ENCODE data around the gene CELF2. TPM values are rescaled to one million over a fixed set of nuclear protein-coding genes. Genes with fewer than 3 reads are reported as not detected.

CELF2 gene
- total RNA-seq, 1 donor from 2014 or later = 31.8 TPM

- Histone ChIP-seq H3K27ac (ENCODE audit: low read depth, low read length) (peak overlapping the region; percentile 41), H3K9me3 (ENCODE audit: control insufficient read depth in 3 of 3, low read length in 3 of 3) (no peaks in the 10 kb centered on the region), H3K4me3 (ENCODE audit: low read length in 3 of 3) (peak overlapping the region in 1 of 3 donors; percentile 17), H3K9ac (ENCODE audit: low read depth in 1 of 3, low read length in 3 of 3) (no peak overlapping the region), H3K36me3 (ENCODE audit: control insufficient read depth in 3 of 3, insufficient read depth in 3 of 3, low read length in 3 of 3) (no peaks in the 10 kb centered on the region), H3K4me1 (ENCODE audit: control insufficient read depth in 3 of 3, insufficient read depth in 3 of 3, low read length in 3 of 3) (peaks cover 18 to 34% (median 19%) of the 10 kb centered on the region in 3 donors), H3K27me3 (ENCODE audit: control insufficient read depth in 3 of 3, insufficient read depth in 3 of 3, low read length in 3 of 3) (no peaks in the 10 kb centered on the region)
These were observed 174.8 kb downstream of the CELF2 start for GRCh38 chr10:11192304-11193000.

GRCh38 chr10:11193001-11193551 is 175.4 kb downstream of the CELF2 start:
- H3K27ac ChIP-seq (ENCODE audit: low read depth, low read length) = peak overlapping the region; percentile 41
- peaks cover 18 to 39% (median 23%) of the 10 kb centered on the region in 3 donors for H3K4me1 ChIP-seq (ENCODE audit: control insufficient read depth in 3 of 3, insufficient read depth in 3 of 3, low read length in 3 of 3)

DNA sequence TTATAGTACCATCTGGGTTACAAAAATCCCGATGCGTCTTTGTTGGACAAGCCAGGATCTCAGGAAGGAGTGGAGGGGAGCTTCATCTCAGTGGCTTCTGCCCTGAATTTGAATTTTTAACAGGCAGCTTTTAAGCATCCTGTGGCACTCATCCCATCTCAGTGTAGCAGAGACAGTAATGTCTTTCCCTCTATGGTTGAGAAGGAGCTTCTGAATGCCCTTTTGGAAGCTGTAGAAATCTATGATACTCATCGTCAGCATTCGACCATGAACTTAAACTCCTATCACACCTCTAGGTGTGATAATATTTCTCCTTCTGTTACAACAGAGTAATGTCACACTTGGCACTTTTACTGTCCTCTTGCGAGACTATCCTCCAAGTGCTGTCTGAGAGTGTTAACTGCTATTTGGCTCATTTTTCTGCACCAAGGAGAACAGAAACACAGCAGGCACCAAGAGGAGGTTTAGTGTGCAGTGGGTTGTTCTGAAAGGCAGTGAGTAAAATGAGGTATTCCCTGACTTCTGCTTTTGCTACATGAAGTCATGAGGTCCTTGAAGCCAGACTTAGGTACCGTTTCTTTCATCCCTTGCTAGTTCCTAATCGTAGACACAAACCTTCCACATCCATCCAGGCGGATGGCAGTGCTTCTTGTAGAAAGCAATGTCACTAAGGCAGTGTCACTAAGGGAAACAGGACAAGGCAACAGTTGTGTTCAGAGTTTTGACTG is 177.4 kb downstream of the CELF2 start:
- Histone ChIP-seq H3K36me3 (ENCODE audit: control insufficient read depth in 3 of 3, insufficient read depth in 3 of 3, low read length in 3 of 3) (no peaks in the 10 kb centered on the region), H3K4me3 (ENCODE audit: low read length in 3 of 3) (no peak overlapping the region), H3K27ac (ENCODE audit: low read depth, low read length) (no peak overlapping the region), H3K27me3 (ENCODE audit: control insufficient read depth in 3 of 3, insufficient read depth in 3 of 3, low read length in 3 of 3) (no peaks in the 10 kb centered on the region), H3K9ac (ENCODE audit: low read depth in 1 of 3, low read length in 3 of 3) (no peak overlapping the region), H3K4me1 (ENCODE audit: control insufficient read depth in 3 of 3, insufficient read depth in 3 of 3, low read length in 3 of 3) (peaks cover 18 to 32% (median 23%) of the 10 kb centered on the region in 3 donors), H3K9me3 (ENCODE audit: control insufficient read depth in 3 of 3, low read length in 3 of 3) (no peaks in the 10 kb centered on the region)

More at GRCh38 chr10:11193001-11193551, 175.4 kb downstream of the CELF2 start:
- Histone ChIP-seq H3K9ac (ENCODE audit: low read depth in 1 of 3, low read length in 3 of 3) (no peak overlapping the region), H3K4me3 (ENCODE audit: low read length in 3 of 3) (no peak overlapping the region), H3K9me3 (ENCODE audit: control insufficient read depth in 3 of 3, low read length in 3 of 3) (no peaks in the 10 kb centered on the region), H3K27me3 (ENCODE audit: control insufficient read depth in 3 of 3, insufficient read depth in 3 of 3, low read length in 3 of 3) (no peaks in the 10 kb centered on the region), H3K36me3 (ENCODE audit: control insufficient read depth in 3 of 3, insufficient read depth in 3 of 3, low read length in 3 of 3) (no peaks in the 10 kb centered on the region)

GRCh38 chr10:11195623-11196022 is 178.0 kb downstream of the CELF2 start:
- no peak overlapping the region for H3K27ac ChIP-seq (ENCODE audit: low read depth, low read length)
- H3K4me1 ChIP-seq (ENCODE audit: control insufficient read depth in 3 of 3, insufficient read depth in 3 of 3, low read length in 3 of 3) = peaks cover 18 to 36% (median 23%) of the 10 kb centered on the region in 3 donors

GRCh38 chr10:11197266-11197712 is 179.6 kb downstream of the CELF2 start:
- Histone ChIP-seq H3K4me1 (ENCODE audit: control insufficient read depth in 3 of 3, insufficient read depth in 3 of 3, low read length in 3 of 3) (peaks cover 7 to 21% (median 11%) of the 10 kb centered on the region in 3 donors), H3K4me3 (ENCODE audit: low read length in 3 of 3) (no peak overlapping the region), H3K36me3 (ENCODE audit: control insufficient read depth in 3 of 3, insufficient read depth in 3 of 3, low read length in 3 of 3) (no peaks in the 10 kb centered on the region), H3K27me3 (ENCODE audit: control insufficient read depth in 3 of 3, insufficient read depth in 3 of 3, low read length in 3 of 3) (no peaks in the 10 kb centered on the region), H3K9ac (ENCODE audit: low read depth in 1 of 3, low read length in 3 of 3) (no peak overlapping the region), H3K27ac (ENCODE audit: low read depth, low read length) (no peak overlapping the region), H3K9me3 (ENCODE audit: control insufficient read depth in 3 of 3, low read length in 3 of 3) (peaks cover 0 to 6% (median 3%) of the 10 kb centered on the region in 3 donors)

More at GRCh38 chr10:11195623-11196022, 178.0 kb downstream of the CELF2 start:
- Histone ChIP-seq H3K27me3 (ENCODE audit: control insufficient read depth in 3 of 3, insufficient read depth in 3 of 3, low read length in 3 of 3) (no peaks in the 10 kb centered on the region), H3K4me3 (ENCODE audit: low read length in 3 of 3) (no peak overlapping the region), H3K36me3 (ENCODE audit: control insufficient read depth in 3 of 3, insufficient read depth in 3 of 3, low read length in 3 of 3) (no peaks in the 10 kb centered on the region), H3K9me3 (ENCODE audit: control insufficient read depth in 3 of 3, low read length in 3 of 3) (no peaks in the 10 kb centered on the region), H3K9ac (ENCODE audit: low read depth in 1 of 3, low read length in 3 of 3) (no peak overlapping the region)

DNA sequence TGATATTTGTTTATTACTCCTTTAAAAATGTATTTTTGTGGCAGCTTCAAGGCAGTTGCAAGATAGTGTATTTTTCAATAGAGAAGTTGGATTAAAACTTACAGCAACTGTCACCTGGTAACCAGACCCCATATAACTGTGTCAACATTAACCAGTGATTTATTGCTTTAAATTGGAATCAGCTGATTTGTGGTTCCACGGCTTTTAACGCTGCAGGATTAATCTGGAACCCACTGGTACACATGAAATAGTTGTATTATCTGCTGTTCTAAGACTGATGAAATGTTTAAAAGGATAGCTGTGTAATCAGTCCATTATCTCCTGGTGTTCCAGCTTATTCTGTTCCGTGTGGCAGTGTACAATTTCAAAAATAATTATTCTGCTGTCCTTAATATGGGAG is 180.2 kb downstream of the CELF2 start:
- no peak overlapping the region for H3K4me3 ChIP-seq (ENCODE audit: low read length in 3 of 3)
- H3K36me3 ChIP-seq (ENCODE audit: control insufficient read depth in 3 of 3, insufficient read depth in 3 of 3, low read length in 3 of 3) = no peaks in the 10 kb centered on the region
- peaks cover under 1 to 16% (median 9%) of the 10 kb centered on the region in 3 donors for H3K4me1 ChIP-seq (ENCODE audit: control insufficient read depth in 3 of 3, insufficient read depth in 3 of 3, low read length in 3 of 3)
- H3K27ac ChIP-seq (ENCODE audit: low read depth, low read length) = no peak overlapping the region
- peaks cover 0 to 6% (median 3%) of the 10 kb centered on the region in 3 donors for H3K9me3 ChIP-seq (ENCODE audit: control insufficient read depth in 3 of 3, low read length in 3 of 3)
- H3K27me3 ChIP-seq (ENCODE audit: control insufficient read depth in 3 of 3, insufficient read depth in 3 of 3, low read length in 3 of 3) = no peaks in the 10 kb centered on the region
- no peak overlapping the region for H3K9ac ChIP-seq (ENCODE audit: low read depth in 1 of 3, low read length in 3 of 3)

DNA sequence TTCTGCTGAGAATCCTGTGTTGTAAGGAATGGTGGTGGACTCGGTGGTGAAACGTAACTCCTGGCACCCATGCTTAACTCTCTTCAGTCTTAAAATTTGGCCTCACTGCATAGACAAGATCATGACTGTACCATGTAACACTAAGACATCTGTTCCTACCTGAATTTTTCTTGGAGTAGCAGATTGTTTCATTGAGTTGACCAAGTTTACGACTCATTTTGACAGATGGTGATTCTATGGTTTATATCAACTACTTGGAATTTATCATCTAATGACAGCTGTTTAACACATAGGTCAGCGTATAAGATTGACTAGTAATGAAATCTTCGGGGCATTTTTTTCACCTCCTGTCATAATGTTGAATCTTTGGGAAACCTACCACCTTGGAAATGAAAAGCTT is 184.2 kb downstream of the CELF2 start:
- H3K9me3 ChIP-seq (ENCODE audit: control insufficient read depth in 3 of 3, low read length in 3 of 3) = peaks cover 0 to 6% (median 3%) of the 10 kb centered on the region in 3 donors
- H3K27me3 ChIP-seq (ENCODE audit: control insufficient read depth in 3 of 3, insufficient read depth in 3 of 3, low read length in 3 of 3) = no peaks in the 10 kb centered on the region
- H3K9ac ChIP-seq (ENCODE audit: low read depth in 1 of 3, low read length in 3 of 3) = no peak overlapping the region
- no peaks in the 10 kb centered on the region for H3K36me3 ChIP-seq (ENCODE audit: control insufficient read depth in 3 of 3, insufficient read depth in 3 of 3, low read length in 3 of 3)
- H3K27ac ChIP-seq (ENCODE audit: low read depth, low read length) = no peak overlapping the region
- peaks cover 0 to 19% (median 9%) of the 10 kb centered on the region in 3 donors for H3K4me1 ChIP-seq (ENCODE audit: control insufficient read depth in 3 of 3, insufficient read depth in 3 of 3, low read length in 3 of 3)
- no peak overlapping the region for H3K4me3 ChIP-seq (ENCODE audit: low read length in 3 of 3)

GRCh38 chr10:11204351-11204942 is 186.8 kb downstream of the CELF2 start:
- peaks cover 15 to 31% (median 16%) of the 10 kb centered on the region in 3 donors for H3K4me1 ChIP-seq (ENCODE audit: control insufficient read depth in 3 of 3, insufficient read depth in 3 of 3, low read length in 3 of 3)

DNA sequence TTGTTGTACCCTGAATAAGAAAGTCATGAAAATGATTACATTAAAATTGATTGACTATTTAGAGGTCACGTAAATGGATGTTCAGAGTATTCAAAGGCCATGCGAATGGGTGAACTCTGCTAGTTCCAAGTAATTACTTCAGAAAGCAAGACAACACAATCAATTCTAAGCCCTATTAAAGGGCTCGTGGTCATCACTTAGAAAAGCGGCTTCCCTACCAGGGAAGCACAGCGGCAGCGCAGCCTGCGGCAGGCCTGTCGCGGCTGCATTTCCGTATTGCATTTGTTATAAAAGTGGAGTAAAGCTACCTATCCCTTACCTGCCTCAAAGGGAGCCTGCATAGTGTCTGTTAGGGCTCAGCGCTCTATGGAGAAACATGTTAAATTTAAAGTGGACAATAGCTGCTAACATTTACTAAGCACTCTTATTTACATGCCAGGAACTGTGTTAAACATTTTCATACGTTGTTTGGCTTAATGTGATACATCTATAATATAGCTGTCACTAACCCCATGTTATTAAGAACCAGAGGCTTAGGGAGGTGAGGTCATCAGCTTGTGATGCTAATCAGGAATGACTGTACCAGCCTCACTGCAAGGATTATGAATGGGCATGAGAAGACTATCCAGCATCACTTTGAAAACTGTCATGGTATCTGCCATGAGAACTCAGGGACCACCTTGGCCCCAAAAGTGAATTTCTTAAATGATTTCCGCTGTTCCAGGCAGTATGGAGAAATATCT is 187.5 kb downstream of the CELF2 start:
- H3K4me1 ChIP-seq (ENCODE audit: control insufficient read depth in 3 of 3, insufficient read depth in 3 of 3, low read length in 3 of 3) = peaks cover 19 to 37% (median 22%) of the 10 kb centered on the region in 3 donors

More at GRCh38 chr10:11204351-11204942, 186.8 kb downstream of the CELF2 start:
- Histone ChIP-seq H3K4me3 (ENCODE audit: low read length in 3 of 3) (no peak overlapping the region), H3K36me3 (ENCODE audit: control insufficient read depth in 3 of 3, insufficient read depth in 3 of 3, low read length in 3 of 3) (no peaks in the 10 kb centered on the region), H3K9ac (ENCODE audit: low read depth in 1 of 3, low read length in 3 of 3) (no peak overlapping the region), H3K9me3 (ENCODE audit: control insufficient read depth in 3 of 3, low read length in 3 of 3) (peaks cover 0 to 6% (median 3%) of the 10 kb centered on the region in 3 donors), H3K27me3 (ENCODE audit: control insufficient read depth in 3 of 3, insufficient read depth in 3 of 3, low read length in 3 of 3) (peaks cover 0 to 3% (median 0%) of the 10 kb centered on the region in 3 donors), H3K27ac (ENCODE audit: low read depth, low read length) (no peak overlapping the region)

More for the DNA sequence above, 187.5 kb downstream of the CELF2 start:
- H3K36me3 ChIP-seq (ENCODE audit: control insufficient read depth in 3 of 3, insufficient read depth in 3 of 3, low read length in 3 of 3) = no peaks in the 10 kb centered on the region
- H3K9me3 ChIP-seq (ENCODE audit: control insufficient read depth in 3 of 3, low read length in 3 of 3) = peaks cover 0 to 6% (median 3%) of the 10 kb centered on the region in 3 donors
- no peak overlapping the region for H3K4me3 ChIP-seq (ENCODE audit: low read length in 3 of 3)
- no peak overlapping the region for H3K27ac ChIP-seq (ENCODE audit: low read depth, low read length)
- peaks cover 0 to 3% (median 0%) of the 10 kb centered on the region in 3 donors for H3K27me3 ChIP-seq (ENCODE audit: control insufficient read depth in 3 of 3, insufficient read depth in 3 of 3, low read length in 3 of 3)
- no peak overlapping the region for H3K9ac ChIP-seq (ENCODE audit: low read depth in 1 of 3, low read length in 3 of 3)
